Keratinocyte (primary cell): Measurements from ENCODE around the gene ADAMTS17.

Source experiments
- EZH2 ChIP-seq: IDR thresholded peaks from one replicate; pipeline ENCODE4 v1.6.1; 2012; ENCODE audit warnings: inconsistent platforms, mild to moderate bottlenecking, low read length, moderate library complexity
- TF ChIP-seq, protein P1 (sequence below), 3 experiments: IDR thresholded peaks in 1 of 3; conservative IDR thresholded peaks in 1 of 3; optimal IDR thresholded peaks in 1 of 3; 2 replicates in 2 of 3; 3 replicates in 1 of 3; pipeline versions ENCODE3 to v1.5.1; 2011; ENCODE audit warnings: low read length in 3 of 3, mild to moderate bottlenecking in 3 of 3, moderate library complexity in 2 of 3, control low read depth in 1 of 3, inconsistent platforms in 1 of 3; ENCODE audit not compliant: insufficient read depth in 2 of 3; ENCODE audit errors: extremely low read depth in 1 of 3

GRCh38 chr15:100276506-100276905, 65.3 kb downstream of the ADAMTS17 start:
- TF ChIP-seq, protein P1, sequence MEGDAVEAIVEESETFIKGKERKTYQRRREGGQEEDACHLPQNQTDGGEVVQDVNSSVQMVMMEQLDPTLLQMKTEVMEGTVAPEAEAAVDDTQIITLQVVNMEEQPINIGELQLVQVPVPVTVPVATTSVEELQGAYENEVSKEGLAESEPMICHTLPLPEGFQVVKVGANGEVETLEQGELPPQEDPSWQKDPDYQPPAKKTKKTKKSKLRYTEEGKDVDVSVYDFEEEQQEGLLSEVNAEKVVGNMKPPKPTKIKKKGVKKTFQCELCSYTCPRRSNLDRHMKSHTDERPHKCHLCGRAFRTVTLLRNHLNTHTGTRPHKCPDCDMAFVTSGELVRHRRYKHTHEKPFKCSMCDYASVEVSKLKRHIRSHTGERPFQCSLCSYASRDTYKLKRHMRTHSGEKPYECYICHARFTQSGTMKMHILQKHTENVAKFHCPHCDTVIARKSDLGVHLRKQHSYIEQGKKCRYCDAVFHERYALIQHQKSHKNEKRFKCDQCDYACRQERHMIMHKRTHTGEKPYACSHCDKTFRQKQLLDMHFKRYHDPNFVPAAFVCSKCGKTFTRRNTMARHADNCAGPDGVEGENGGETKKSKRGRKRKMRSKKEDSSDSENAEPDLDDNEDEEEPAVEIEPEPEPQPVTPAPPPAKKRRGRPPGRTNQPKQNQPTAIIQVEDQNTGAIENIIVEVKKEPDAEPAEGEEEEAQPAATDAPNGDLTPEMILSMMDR (optimal IDR thresholded peaks at IDR 0.05 in 1 of 3, IDR thresholded peaks at IDR 0.05 in 1 of 3, conservative IDR thresholded peaks at IDR 0.05 in 1 of 3; ENCODE audit: extremely low read depth in 1 of 3, insufficient read depth in 2 of 3, low read length in 3 of 3) = no peak
- no peak for TF ChIP-seq EZH2
